H9 (cell line): ENCODE data around the gene CADPS. TPM values are rescaled to one million over a fixed set of nuclear protein-coding genes. Genes with fewer than 3 reads are reported as not detected.

Source experiments
- DNase-seq: peaks from one replicate; pipeline ENCODE4 v3.0.0-alpha.2; 2017
- H2AFZ ChIP-seq: one replicate; pipeline ENCODE4 v1.6.1; 2013; ENCODE audit warnings: mild to moderate bottlenecking, low read length, control low read depth, moderate library complexity
- H2AK5ac ChIP-seq: 2 replicates; pipeline ENCODE4 v1.6.1; 2013; ENCODE audit warnings: low read length, control low read depth, mixed read lengths; ENCODE audit not compliant: insufficient read length
- H2BK120ac ChIP-seq: one replicate; pipeline ENCODE4 v1.6.1; 2013; ENCODE audit warnings: low read depth, mild to moderate bottlenecking, low read length, control low read depth, inconsistent platforms; ENCODE audit not compliant: poor library complexity, severe bottlenecking
- H2BK12ac ChIP-seq: 2 replicates; pipeline ENCODE4 v1.6.1; 2013; ENCODE audit warnings: low read length, control low read depth, mixed read lengths, low read depth; ENCODE audit not compliant: insufficient read length
- H2BK15ac ChIP-seq: 2 replicates; pipeline ENCODE4 v1.6.1; 2013; ENCODE audit warnings: low read depth, low read length, control low read depth
- H2BK20ac ChIP-seq: one replicate; pipeline ENCODE4 v1.6.1; 2013; ENCODE audit warnings: low read depth, mild to moderate bottlenecking, low read length, control low read depth, inconsistent platforms; ENCODE audit not compliant: poor library complexity, severe bottlenecking
- H2BK5ac ChIP-seq: 2 replicates; pipeline ENCODE4 v1.6.1; 2013; ENCODE audit warnings: low read length, control low read depth, mixed read lengths; ENCODE audit not compliant: insufficient read length
- H3K14ac ChIP-seq: 2 replicates; pipeline ENCODE4 v1.6.1; 2013; ENCODE audit warnings: low read length, control low read depth; ENCODE audit not compliant: insufficient read depth
- H3K18ac ChIP-seq: 2 replicates; pipeline ENCODE4 v1.6.1; 2013; ENCODE audit warnings: low read depth, mild to moderate bottlenecking, mixed read lengths, low read length, control low read depth; ENCODE audit not compliant: insufficient read length
- H3K23ac ChIP-seq: 2 replicates; pipeline ENCODE4 v1.6.1; 2013; ENCODE audit warnings: low read length, control low read depth, mixed read lengths, low read depth; ENCODE audit not compliant: insufficient read length
- H3K23me2 ChIP-seq: 2 replicates; pipeline ENCODE4 v1.6.1; 2013; ENCODE audit warnings: low read depth, mild to moderate bottlenecking, mixed read lengths, low read length, control low read depth; ENCODE audit not compliant: insufficient read length, poor library complexity, severe bottlenecking
- H3K27ac ChIP-seq: 2 replicates; pipeline ENCODE4 v1.5.1; 2013; ENCODE audit warnings: low read length, control low read depth, mixed read lengths, low read depth; ENCODE audit not compliant: insufficient read length
- H3K27me3 ChIP-seq: 2 replicates; pipeline ENCODE4 v1.6.1; 2013; ENCODE audit warnings: low read length, control low read depth, inconsistent platforms; ENCODE audit not compliant: insufficient read depth
- H3K4ac ChIP-seq: 2 replicates; pipeline ENCODE4 v1.6.1; 2013; ENCODE audit warnings: low read depth, mild to moderate bottlenecking, control low read depth, inconsistent platforms, low read length, moderate library complexity
- H3K4me1 ChIP-seq: 2 replicates; pipeline ENCODE4 v1.6.1; 2013; ENCODE audit warnings: low read length, control low read depth, inconsistent platforms; ENCODE audit not compliant: insufficient read depth
- H3K4me2 ChIP-seq: 2 replicates; pipeline ENCODE4 v1.6.1; 2013; ENCODE audit warnings: low read length, control low read depth, mixed read lengths; ENCODE audit not compliant: insufficient read length, insufficient read depth
- H3K56ac ChIP-seq: 2 replicates; pipeline ENCODE4 v1.6.1; 2013; ENCODE audit warnings: low read depth, mild to moderate bottlenecking, mixed read lengths, low read length, control low read depth; ENCODE audit not compliant: insufficient read length
- H3K79me1 ChIP-seq: 2 replicates; pipeline ENCODE4 v1.6.1; 2013; ENCODE audit warnings: low read depth, mild to moderate bottlenecking, moderate library complexity, low read length, control low read depth, inconsistent platforms; ENCODE audit not compliant: insufficient read depth, poor library complexity, severe bottlenecking
- H3K79me2 ChIP-seq: 2 replicates; pipeline ENCODE4 v1.6.1; 2013; ENCODE audit warnings: low read length, control low read depth, inconsistent platforms; ENCODE audit not compliant: insufficient read depth
- H3K9ac ChIP-seq: 2 replicates; pipeline ENCODE4 v1.6.1; 2013; ENCODE audit warnings: low read length, control low read depth, mixed read lengths; ENCODE audit not compliant: insufficient read length; ENCODE audit errors: extremely low read depth
- H3K9me3 ChIP-seq: one replicate; pipeline ENCODE4 v1.6.1; 2013; ENCODE audit warnings: low read depth, low read length, inconsistent platforms; ENCODE audit not compliant: control insufficient read depth
- H3T11ph ChIP-seq: one replicate; pipeline ENCODE4 v1.6.1; 2013; ENCODE audit warnings: mild to moderate bottlenecking, low read length, control low read depth, inconsistent platforms
- H4K20me1 ChIP-seq: one replicate; pipeline ENCODE4 v1.6.1; 2013; ENCODE audit not compliant: control insufficient read depth, insufficient read length, insufficient read depth
- H4K5ac ChIP-seq: 2 replicates; pipeline ENCODE4 v1.6.1; 2013; ENCODE audit warnings: low read depth, mild to moderate bottlenecking, mixed read lengths, low read length, control low read depth; ENCODE audit not compliant: insufficient read length
- H4K8ac ChIP-seq: replicated peaks from 2 replicates; pipeline ENCODE4 v1.6.1; 2013; ENCODE audit warnings: low read length, control low read depth, mixed read lengths, low read depth; ENCODE audit not compliant: insufficient read length
- H4K91ac ChIP-seq: 2 replicates; pipeline ENCODE4 v1.6.1; 2013; ENCODE audit warnings: low read depth, mild to moderate bottlenecking, moderate library complexity, mixed read lengths, low read length, control low read depth; ENCODE audit not compliant: insufficient read length
- H3K27ac Mint-ChIP-seq, 3 experiments: 2 replicates in 2 of 3; 3 replicates in 1 of 3; pipeline ENCODE4 v1.8.0; 2020 to 2021; ENCODE audit warnings: mixed read lengths in 3 of 3, mild to moderate bottlenecking in 1 of 3, moderate library complexity in 1 of 3
- H3K27me3 Mint-ChIP-seq: 2 replicates; pipeline ENCODE4 v1.8.0; 2021; ENCODE audit warnings: low read depth, mild to moderate bottlenecking, moderate library complexity, mixed read lengths
- H3K36me3 Mint-ChIP-seq, 3 experiments: 2 replicates in 2 of 3; 3 replicates in 1 of 3; pipeline ENCODE4 v1.8.0; 2020 to 2021; ENCODE audit warnings: low read depth in 3 of 3, mixed read lengths in 3 of 3; ENCODE audit not compliant: insufficient read depth in 1 of 3
- H3K4me1 Mint-ChIP-seq, 2 experiments: 2 replicates each; pipeline ENCODE4 v1.8.0; 2020; ENCODE audit warnings: mixed read lengths in 2 of 2
- H3K4me3 Mint-ChIP-seq, 2 experiments: 2 replicates in 1 of 2; 3 replicates in 1 of 2; pipeline ENCODE4 v1.8.0; 2020 to 2021; ENCODE audit warnings: mild to moderate bottlenecking in 2 of 2, mixed read lengths in 2 of 2, moderate library complexity in 1 of 2
- H3K9me3 Mint-ChIP-seq, 2 experiments: 2 replicates in 1 of 2; 3 replicates in 1 of 2; pipeline ENCODE4 v1.8.0; 2020; ENCODE audit warnings: mild to moderate bottlenecking in 2 of 2, mixed read lengths in 2 of 2, moderate library complexity in 1 of 2
- CTCF ChIP-seq: fragments of 200-600 bp; sonication (generic); conservative IDR thresholded peaks from 3 replicates; pipeline ENCODE4 v1.8.0; 2021; ENCODE audit warnings: antibody characterized with exemption, mild to moderate bottlenecking
- total RNA-seq: library from RNA; stranded (reverse); gene quantifications from 2 replicates; pipeline ENCODE4 v1.2.1, GENCODE V29; 2021

CADPS gene
- total RNA-seq, 1 experiment from 2014 or later, result 6.6 TPM

- H2BK15ac ChIP-seq, result no peak overlapping the region
- DNase-seq, result no peak
- no peak overlapping the region for H2AK5ac ChIP-seq
- no peak overlapping the region for H4K91ac ChIP-seq
- no peak overlapping the region for H3K9ac ChIP-seq
- no peak overlapping the region for H3K23ac ChIP-seq
- no peak for TF ChIP-seq CTCF
- no peaks in the 10 kb centered on the region for H3K36me3 Mint-ChIP-seq
- H3K23me2 ChIP-seq, result no peaks in the 10 kb centered on the region
- no peak overlapping the region for H2BK5ac ChIP-seq
- no peak overlapping the region for H3K18ac ChIP-seq
- no peaks in the 10 kb centered on the region for H3K4me1 ChIP-seq
- no peaks in the 10 kb centered on the region for H3K27me3 Mint-ChIP-seq
- no peaks in the 10 kb centered on the region for H3K27me3 ChIP-seq
- no peak overlapping the region for H4K8ac ChIP-seq
- H3T11ph ChIP-seq, result no peak overlapping the region
- no peak overlapping the region for H3K27ac Mint-ChIP-seq
- no peak overlapping the region for H3K14ac ChIP-seq
- H3K9me3 ChIP-seq, result no peaks in the 10 kb centered on the region
- H3K4ac ChIP-seq, result no peak overlapping the region
- H3K27ac ChIP-seq, result no peak overlapping the region
- H3K4me2 ChIP-seq, result no peak overlapping the region
- no peaks in the 10 kb centered on the region for H3K79me1 ChIP-seq
- no peaks in the 10 kb centered on the region for H3K79me2 ChIP-seq
- H4K20me1 ChIP-seq, result no peaks in the 10 kb centered on the region
- no peaks in the 10 kb centered on the region for H3K9me3 Mint-ChIP-seq
- H3K56ac ChIP-seq, result no peak overlapping the region
- H2BK12ac ChIP-seq, result no peak overlapping the region
- no peak overlapping the region for H2BK120ac ChIP-seq
- H3K4me1 Mint-ChIP-seq, result peaks cover 0 to 5% of the 10 kb centered on the region in 2 experiments; a peak in 3 of 4 replicates
- H4K5ac ChIP-seq, result no peak overlapping the region
- H3K4me3 Mint-ChIP-seq, result no peak overlapping the region
- H2BK20ac ChIP-seq, result no peak overlapping the region
- no peak overlapping the region for H2AFZ ChIP-seq
These were observed 399.9 kb downstream of the CADPS start for GRCh38 chr3:62475306-62475705.
